ENCODE measurements around the gene C1orf115.
"Not testable (repeated sequence)": the region's sequence is repeated elsewhere in the genome, so short reads cannot be mapped to it uniquely, and the experiment has no call there.

Gene C1orf115

GRCh38 chr1:220694866-220695382 is 4.8 kb downstream of the C1orf115 start:
- no peak for DNase-seq

GRCh38 chr1:220695426-220695825 is 5.3 kb downstream of the C1orf115 start:
- no peak for DNase-seq

- DNase-seq: no peak
Observed at GRCh38 chr1:220696226-220696862, 6.2 kb downstream of the C1orf115 start.

DNA sequence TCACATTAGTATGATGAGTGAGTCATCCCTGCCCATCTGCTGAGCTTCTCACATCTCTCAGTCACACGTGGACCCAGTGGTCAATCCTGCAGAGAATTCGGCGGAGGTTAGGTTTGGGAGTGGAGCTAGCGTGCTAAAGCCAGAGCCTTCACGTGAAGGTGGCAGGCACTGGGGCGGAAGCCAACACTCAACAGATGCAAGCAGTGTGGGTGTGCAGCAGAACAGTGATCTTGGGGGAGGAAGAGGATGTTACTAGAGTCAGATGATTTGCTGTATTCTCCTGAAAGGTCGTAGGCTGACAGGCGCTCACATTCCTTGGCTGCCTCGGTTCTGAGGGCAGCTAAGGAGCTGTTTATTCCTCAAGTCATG is 6.7 kb downstream of the C1orf115 start:
- DNase-seq: no peak

DNA sequence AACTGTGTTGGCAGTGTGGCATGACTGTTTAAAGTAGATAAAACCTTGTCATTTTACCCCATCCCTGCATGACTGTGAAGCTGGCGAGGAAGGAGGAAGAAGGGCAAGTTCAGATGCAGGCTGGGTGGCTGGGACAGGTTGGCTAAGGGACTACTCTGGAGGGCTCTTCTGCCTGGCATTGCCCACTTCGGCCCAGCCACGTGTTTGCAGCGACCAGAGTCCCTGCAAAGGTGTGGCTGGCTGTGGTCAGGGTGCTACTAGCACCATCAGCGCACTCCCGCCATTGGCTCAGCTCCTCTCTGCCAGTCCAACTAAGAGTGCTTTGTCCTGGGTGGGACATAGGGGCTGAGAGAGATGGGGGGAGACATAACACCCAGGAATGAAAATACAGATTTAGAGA is 7.2 kb downstream of the C1orf115 start:
- no peak for DNase-seq

DNA sequence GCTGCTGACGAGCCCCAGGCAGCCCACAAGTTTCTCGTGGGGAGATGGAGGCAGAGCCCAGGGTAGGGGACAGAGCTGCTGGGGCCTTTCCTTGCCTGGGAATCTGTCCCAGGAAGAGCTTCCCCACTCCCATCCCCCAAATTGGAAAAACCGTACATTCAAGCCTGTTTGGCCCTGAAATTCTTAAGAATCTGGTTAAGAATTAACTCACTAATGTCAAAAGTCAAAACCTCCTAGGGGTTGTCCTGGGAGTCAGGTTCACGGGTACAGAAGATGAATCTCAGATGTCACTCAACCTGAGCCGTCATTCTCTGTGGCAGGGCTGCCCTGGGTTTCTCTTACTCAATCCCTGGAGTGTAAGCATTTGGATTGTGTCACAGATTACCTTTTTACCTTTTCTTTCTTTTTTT is 8.4 kb downstream of the C1orf115 start:
- no peak for DNase-seq

- no peak for DNase-seq
Observed at GRCh38 chr1:220699044-220699443, 8.9 kb downstream of the C1orf115 start.

GRCh38 chr1:220700556-220701179 is 10.5 kb downstream of the C1orf115 start:
- DNase-seq: no peak

GRCh38 chr1:220701974-220702373 is 11.8 kb downstream of the C1orf115 start:
- no peak for DNase-seq

- DNase-seq: no peak
Observed at GRCh38 chr1:220702733-220703270, 12.6 kb downstream of the C1orf115 start.

GRCh38 chr1:220703305-220703704 is 13.1 kb downstream of the C1orf115 start:
- DNase-seq: no peak

DNA sequence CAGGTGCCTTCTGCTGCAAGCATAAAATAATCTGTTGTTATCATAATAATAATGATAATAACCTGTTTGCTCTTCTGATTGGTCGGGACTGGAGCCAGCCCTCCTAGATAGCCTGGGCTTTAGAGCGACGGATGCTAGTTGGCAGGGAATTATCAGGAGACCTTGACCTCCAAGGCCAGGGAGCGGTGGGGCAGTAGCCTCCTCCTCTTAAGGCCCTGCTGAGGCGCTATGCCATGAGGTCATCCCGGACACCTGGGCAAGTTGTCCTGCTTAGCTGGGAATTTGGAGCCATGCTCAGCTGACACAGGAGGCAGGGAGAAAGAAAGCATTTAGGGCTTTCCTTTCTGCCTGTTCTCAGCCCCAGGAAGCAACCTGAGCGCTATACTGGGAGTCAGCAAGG is 15.6 kb downstream of the C1orf115 start:
- no peak for DNase-seq

DNA sequence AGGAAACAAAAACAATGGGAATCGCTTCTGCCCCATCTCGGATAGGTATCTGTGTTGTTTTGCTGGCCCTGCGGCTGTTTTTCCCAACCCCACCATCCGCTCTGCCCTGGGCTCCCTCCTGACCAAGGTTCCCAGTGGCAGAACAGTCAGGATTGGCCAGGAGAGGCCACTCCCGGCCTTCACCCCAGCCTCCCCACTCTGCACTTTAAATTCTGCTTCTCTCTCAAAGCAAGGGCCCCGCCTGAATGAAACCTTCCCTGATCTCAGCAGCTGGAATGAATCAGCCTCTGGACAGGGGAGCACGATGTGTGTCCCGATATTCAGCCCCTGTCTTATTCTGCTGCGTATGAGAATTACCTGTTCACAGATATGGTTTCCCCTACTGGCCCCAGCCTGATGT is 16.3 kb downstream of the C1orf115 start:
- DNase-seq: no peak

DNA sequence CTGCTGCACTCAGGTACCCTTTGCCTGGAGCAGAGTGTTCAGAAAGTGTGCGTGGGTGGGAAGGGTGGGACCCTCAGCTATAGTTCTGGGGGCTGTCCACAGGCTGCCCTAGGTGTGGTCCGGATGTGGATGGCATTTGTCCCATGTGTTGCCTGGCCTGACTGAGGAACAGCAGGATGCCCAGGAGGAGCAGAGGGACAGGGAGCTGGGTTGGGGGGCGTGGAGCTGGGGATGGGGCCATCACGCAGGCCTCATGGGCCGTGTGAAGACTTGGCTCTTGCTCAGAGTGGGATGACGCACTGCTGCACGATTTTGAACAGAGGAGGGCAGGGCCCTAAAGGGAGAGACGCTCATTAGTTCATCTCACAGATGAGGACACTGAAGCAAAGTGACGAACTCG is 17.0 kb downstream of the C1orf115 start:
- no peak for DNase-seq

- no peak for DNase-seq
Observed at GRCh38 chr1:220708244-220708643, 18.1 kb downstream of the C1orf115 start.

DNA sequence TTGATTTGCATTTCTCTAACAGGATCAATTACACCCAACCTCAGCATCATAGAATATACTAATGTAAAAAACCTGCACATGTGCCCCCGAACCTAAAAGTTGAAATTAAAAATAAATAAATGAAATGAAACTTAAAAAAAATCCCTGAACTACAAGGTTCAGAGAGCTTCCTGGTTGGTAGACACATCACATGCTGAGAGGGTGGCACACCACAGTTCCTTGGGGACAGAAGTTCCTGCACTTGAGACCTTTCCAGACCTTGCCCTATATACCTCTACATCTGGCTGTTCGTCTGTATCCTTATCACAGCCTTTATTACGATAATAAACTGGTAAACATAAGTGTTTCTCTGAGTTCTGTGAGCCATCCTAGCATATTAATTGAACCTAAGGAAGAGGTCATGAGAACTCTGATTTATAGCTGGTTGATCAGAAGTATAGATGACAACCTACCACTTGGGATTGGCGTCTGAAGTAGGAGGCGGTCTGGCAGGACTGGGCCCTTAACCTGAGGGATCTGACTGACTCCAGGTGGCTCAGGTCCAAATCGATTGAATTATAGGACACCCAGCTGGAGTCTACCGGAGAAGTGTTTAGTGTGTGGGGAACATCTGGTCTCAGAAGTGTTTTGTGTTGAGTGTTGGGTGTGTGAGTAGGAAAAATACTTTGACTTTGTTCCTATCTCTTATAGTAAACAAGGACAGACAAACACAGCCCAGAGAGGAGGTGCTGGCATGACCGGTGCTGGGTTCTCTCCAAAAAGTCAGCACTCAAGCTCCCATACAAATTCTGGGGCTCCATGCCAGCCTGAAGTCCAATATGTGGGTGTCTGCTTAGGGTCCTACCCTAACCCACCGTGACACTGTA is 19.0 kb downstream of the C1orf115 start:
- DNase-seq: no peak

GRCh38 chr1:220710333-220710732 is 20.2 kb downstream of the C1orf115 start:
- no peak for DNase-seq

DNA sequence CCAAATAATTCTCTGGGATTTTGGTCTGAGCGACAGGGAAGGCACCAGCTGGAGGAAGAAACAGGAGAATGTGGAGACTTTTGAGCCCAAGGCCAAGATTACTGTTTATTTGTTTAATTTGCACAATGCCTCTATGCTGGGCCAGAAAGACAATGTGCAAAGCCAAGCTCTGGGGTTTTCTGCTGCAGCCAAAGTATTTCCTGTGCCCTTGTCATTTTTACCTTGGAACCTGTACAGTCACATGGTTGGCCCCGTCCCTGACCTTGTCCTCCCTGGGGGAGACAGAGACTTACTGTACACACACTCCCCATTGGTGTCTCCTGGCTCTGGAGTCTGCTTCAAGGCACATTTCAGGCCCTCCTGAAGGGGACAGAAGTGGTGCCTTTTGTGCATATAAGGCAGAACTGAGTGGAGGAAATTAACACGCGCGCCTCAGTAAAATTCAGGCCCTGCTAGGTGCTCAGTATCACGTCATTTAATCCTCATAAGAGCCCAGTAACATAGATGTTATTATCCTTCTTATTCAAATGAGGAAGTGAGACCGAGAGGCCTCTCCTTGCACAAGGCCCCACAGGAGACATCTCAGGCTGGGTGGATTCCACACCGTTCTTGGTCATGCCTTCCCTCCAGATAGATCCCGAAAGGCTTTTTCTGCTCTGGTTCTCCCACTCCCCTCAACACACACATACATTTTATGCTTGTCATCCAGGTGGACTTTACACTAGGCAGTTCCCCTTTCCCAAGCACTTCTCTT is 21.1 kb downstream of the C1orf115 start:
- DNase-seq: no peak

GRCh38 chr1:220715986-220716385 is 25.8 kb downstream of the C1orf115 start:
- not testable (repeated sequence) for DNase-seq

- no peak for DNase-seq
Observed at GRCh38 chr1:220717800-220718640, 27.9 kb downstream of the C1orf115 start.

DNA sequence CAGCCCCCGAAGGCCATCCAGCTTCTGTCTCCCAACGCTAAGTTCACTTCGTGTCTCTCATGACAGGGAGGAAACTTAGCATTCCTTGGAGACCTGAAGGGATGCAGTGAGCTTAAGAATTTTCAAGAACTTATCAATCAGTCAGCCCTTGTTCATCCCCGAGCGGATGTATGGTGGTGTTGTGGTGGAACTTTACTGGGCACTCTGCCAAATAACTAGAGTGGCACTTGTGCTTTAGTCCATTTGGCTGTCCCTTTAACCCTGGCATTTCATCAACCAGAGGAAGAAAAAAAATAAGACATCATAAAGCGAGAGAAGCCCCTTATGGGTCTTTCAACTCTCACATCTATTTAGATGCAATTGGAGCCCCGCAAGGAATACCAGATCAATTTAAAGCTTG is 31.1 kb downstream of the C1orf115 start:
- DNase-seq: not testable (repeated sequence)

DNA sequence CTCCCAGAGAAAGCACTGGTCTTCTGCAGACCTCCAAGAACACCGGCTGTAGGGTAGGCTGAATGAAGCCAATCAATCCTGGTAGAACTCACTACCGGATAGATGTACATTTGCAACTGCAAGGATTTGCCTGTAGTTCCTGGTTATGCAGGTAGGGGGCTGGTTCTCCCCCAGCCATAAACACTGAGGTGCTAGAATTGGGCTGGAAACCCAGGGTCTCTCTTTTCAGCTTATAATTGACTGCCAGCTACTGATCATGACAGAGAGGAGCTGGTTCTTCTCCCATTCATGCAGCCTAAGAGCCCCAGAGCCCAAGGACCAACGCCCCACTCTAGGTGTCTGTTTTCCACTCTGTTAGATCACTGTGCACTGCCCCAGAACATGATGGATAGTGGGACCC is 36.5 kb downstream of the C1orf115 start:
- no peak for DNase-seq

Data from effector CD4-positive, alpha-beta T cell (primary cell).